Activated T-helper 2 cell treated with anti-CD3 and anti-CD28 coated beads, Interferon-gamma antibody, Interleukin-2, Interleukin-4, amounts not matched to agents 10 μg/mL and 5 μg/mL and 100 μg/mL, durations not matched to agents 14 hours and 24 hours and 36 hours (primary cell): ENCODE results near the gene C12orf43. TPM values are rescaled to one million over a fixed set of nuclear protein-coding genes. Genes with fewer than 3 reads are reported as not detected.

Source experiments
- DNase-seq: peaks from one replicate; pipeline ENCODE4 v3.0.0; 2021; ENCODE audit warnings: low spot score
- H3K27ac Mint-ChIP-seq: one replicate; pipeline ENCODE4 v1.8.0; 2021; ENCODE audit warnings: mixed read lengths
- H3K27me3 Mint-ChIP-seq: one replicate; pipeline ENCODE4 v1.8.0; 2021; ENCODE audit warnings: low read depth, mixed read lengths
- H3K36me3 Mint-ChIP-seq: one replicate; pipeline ENCODE4 v1.8.0; 2021; ENCODE audit warnings: low read depth, mixed read lengths
- H3K4me1 Mint-ChIP-seq: one replicate; pipeline ENCODE4 v1.8.0; 2021; ENCODE audit warnings: low read depth, mixed read lengths
- H3K4me3 Mint-ChIP-seq: one replicate; pipeline ENCODE4 v1.8.0; 2021; ENCODE audit warnings: low read depth, mild to moderate bottlenecking, moderate library complexity, mixed read lengths
- H3K9me3 Mint-ChIP-seq: one replicate; pipeline ENCODE4 v1.8.0; 2021; ENCODE audit warnings: mixed read lengths
- intact Hi-C: fragments of 100-400 bp; cut with micrococcal nuclease; formaldehyde crosslinking; loops from one replicate; pipeline ENCODE4 v1.15.1; 2023
- total RNA-seq: library from RNA; stranded (reverse); gene quantifications from 2 replicates; pipeline ENCODE4 v1.2.3, GENCODE V29; 2022

The C12orf43 gene
- total RNA-seq, 1 donor from 2014 or later: 30.3 TPM

GRCh38 chr12:121001841-121002483 is 14.3 kb downstream of the C12orf43 start:
- H3K36me3 Mint-ChIP-seq: peaks cover 30% of the 10 kb centered on the region
- DNase-seq: no peak
- H3K9me3 Mint-ChIP-seq: no peaks in the 10 kb centered on the region
- intact Hi-C loops: no loop called here
- no peak overlapping the region for H3K4me3 Mint-ChIP-seq
- no peaks in the 10 kb centered on the region for H3K27me3 Mint-ChIP-seq
- no peak overlapping the region for H3K27ac Mint-ChIP-seq
- H3K4me1 Mint-ChIP-seq: peaks cover 3% of the 10 kb centered on the region

- Mint-ChIP-seq H3K4me3 (no peak overlapping the region), H3K36me3 (peaks cover 27% of the 10 kb centered on the region), H3K27me3 (no peaks in the 10 kb centered on the region), H3K4me1 (peaks cover 3% of the 10 kb centered on the region), H3K27ac (no peak overlapping the region), H3K9me3 (no peaks in the 10 kb centered on the region)
- intact Hi-C loops: no loop called here
- no peak for DNase-seq
These were observed 15.2 kb downstream of the C12orf43 start for GRCh38 chr12:121001060-121001459.

DNA sequence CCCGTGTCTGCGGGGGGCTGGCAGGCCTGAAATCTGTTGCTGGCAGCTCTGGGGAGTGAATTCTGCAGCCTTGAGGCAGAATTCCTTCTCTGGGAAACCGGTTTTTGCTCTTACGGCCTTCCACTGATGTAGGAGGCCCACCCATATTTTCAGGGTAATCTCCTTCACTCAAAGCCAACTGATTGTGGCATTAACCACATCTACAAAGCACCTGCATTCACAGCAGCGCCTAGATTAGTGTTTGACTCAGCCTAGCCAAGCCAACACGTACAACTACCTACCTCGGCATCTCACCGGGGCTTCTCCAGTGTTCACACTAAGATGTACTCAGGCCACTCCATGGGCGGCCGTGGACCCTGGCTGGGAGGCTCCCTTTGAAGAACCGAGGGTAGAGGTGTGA is 15.8 kb downstream of the C12orf43 start:
- intact Hi-C loops: no loop called here
- H3K27me3 Mint-ChIP-seq: no peaks in the 10 kb centered on the region
- no peak for DNase-seq
- peaks cover 26% of the 10 kb centered on the region for H3K36me3 Mint-ChIP-seq
- no peak overlapping the region for H3K4me3 Mint-ChIP-seq
- no peak overlapping the region for H3K27ac Mint-ChIP-seq
- peaks cover 2% of the 10 kb centered on the region for H3K4me1 Mint-ChIP-seq
- no peaks in the 10 kb centered on the region for H3K9me3 Mint-ChIP-seq

DNA sequence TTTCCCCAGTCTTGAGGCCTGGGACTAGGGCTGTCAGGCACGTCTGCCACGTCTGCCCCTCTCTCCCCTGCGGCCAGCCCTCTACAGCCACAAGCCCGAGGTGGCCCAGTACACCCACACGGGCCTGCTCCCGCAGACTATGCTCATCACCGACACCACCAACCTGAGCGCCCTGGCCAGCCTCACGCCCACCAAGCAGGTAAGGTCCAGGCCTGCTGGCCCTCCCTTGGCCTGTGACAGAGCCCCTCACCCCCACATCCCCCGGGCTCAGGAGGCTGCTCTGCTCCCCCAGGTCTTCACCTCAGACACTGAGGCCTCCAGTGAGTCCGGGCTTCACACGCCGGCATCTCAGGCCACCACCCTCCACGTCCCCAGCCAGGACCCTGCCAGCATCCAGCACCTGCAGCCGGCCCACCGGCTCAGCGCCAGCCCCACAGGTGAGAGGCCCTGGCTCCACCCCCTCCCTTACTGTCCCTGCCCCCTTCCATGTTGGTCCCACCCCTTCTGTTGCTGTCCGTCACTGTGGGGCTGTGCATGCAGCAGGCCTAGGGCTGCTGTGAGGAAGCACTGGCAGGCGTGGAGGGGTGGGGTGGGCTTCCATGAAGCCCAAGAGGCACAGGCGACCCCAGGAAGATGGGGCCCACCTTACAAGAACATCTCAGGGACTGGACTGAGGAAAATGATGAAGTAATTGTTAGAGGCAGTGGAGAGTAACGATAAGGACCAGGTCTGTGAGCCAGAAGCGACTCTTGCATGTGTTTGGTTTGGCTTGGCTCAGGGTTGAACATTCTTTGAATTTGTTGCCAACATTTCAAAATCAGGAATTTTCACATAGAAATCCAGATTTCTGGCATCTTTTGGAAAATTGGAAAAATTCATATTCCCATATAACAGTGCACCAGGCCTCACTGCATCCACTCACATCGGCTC is 16.8 kb downstream of the C12orf43 start:
- Mint-ChIP-seq H3K4me1 (no peaks in the 10 kb centered on the region), H3K4me3 (no peak overlapping the region), H3K27me3 (peaks cover 9% of the 10 kb centered on the region), H3K9me3 (no peaks in the 10 kb centered on the region), H3K27ac (no peak overlapping the region), H3K36me3 (peaks cover 17% of the 10 kb centered on the region)
- intact Hi-C loops: no loop called here
- no peak for DNase-seq

DNA sequence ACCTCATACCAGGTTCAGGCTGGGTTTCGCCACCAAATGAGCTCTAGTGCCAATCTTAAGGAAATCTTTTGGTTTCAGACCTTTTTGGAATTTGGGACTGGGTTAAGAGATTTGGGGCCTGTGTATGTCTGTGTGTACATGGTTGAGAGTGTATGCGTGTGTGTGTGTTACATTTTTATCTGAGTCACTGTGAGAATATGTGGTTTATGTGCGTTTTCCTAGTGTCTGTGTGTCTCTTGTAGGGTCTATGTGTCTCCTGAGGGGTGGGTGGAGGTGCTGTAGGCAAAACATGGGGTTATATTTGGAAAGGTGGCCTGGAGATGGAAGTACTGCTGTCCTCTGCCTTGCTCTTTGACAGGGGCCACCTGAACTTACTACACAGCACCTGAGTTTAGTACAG is 17.9 kb downstream of the C12orf43 start:
- DNase-seq: no peak
- intact Hi-C loops: no loop called here
- peaks cover 7% of the 10 kb centered on the region for H3K36me3 Mint-ChIP-seq
- H3K27ac Mint-ChIP-seq: no peak overlapping the region
- no peak overlapping the region for H3K4me3 Mint-ChIP-seq
- peaks cover 10% of the 10 kb centered on the region for H3K27me3 Mint-ChIP-seq
- H3K9me3 Mint-ChIP-seq: no peaks in the 10 kb centered on the region
- no peaks in the 10 kb centered on the region for H3K4me1 Mint-ChIP-seq

GRCh38 chr12:120997448-120997847 is 18.8 kb downstream of the C12orf43 start:
- peaks cover 2% of the 10 kb centered on the region for H3K36me3 Mint-ChIP-seq
- peaks cover 15% of the 10 kb centered on the region for H3K27me3 Mint-ChIP-seq
- H3K9me3 Mint-ChIP-seq: no peaks in the 10 kb centered on the region
- H3K4me3 Mint-ChIP-seq: no peak overlapping the region
- H3K4me1 Mint-ChIP-seq: no peaks in the 10 kb centered on the region
- no peak overlapping the region for H3K27ac Mint-ChIP-seq
- intact Hi-C loops: no loop called here
- no peak for DNase-seq

DNA sequence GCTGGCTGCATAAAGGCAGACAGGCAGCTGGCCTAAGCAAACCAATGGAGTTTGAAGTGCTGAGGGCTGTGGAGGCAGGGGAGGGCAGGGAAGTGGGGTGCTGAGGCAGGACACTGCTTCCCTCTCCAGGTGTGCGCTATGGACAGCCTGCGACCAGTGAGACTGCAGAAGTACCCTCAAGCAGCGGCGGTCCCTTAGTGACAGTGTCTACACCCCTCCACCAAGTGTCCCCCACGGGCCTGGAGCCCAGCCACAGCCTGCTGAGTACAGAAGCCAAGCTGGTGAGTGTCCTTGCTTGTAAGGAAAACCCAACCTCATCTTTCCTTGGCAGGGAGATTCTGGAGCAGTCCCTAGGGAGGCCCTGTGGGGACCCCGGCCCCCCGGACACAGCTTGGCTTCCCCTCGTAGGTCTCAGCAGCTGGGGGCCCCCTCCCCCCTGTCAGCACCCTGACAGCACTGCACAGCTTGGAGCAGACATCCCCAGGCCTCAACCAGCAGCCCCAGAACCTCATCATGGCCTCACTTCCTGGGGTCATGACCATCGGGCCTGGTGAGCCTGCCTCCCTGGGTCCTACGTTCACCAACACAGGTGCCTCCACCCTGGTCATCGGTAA is 20.0 kb downstream of the C12orf43 start:
- no peak overlapping the region for H3K27ac Mint-ChIP-seq
- no peaks in the 10 kb centered on the region for H3K4me1 Mint-ChIP-seq
- DNase-seq: no peak
- no peak overlapping the region for H3K4me3 Mint-ChIP-seq
- no peaks in the 10 kb centered on the region for H3K36me3 Mint-ChIP-seq
- intact Hi-C loops: no loop called here
- no peaks in the 10 kb centered on the region for H3K9me3 Mint-ChIP-seq
- peaks cover 18% of the 10 kb centered on the region for H3K27me3 Mint-ChIP-seq

DNA sequence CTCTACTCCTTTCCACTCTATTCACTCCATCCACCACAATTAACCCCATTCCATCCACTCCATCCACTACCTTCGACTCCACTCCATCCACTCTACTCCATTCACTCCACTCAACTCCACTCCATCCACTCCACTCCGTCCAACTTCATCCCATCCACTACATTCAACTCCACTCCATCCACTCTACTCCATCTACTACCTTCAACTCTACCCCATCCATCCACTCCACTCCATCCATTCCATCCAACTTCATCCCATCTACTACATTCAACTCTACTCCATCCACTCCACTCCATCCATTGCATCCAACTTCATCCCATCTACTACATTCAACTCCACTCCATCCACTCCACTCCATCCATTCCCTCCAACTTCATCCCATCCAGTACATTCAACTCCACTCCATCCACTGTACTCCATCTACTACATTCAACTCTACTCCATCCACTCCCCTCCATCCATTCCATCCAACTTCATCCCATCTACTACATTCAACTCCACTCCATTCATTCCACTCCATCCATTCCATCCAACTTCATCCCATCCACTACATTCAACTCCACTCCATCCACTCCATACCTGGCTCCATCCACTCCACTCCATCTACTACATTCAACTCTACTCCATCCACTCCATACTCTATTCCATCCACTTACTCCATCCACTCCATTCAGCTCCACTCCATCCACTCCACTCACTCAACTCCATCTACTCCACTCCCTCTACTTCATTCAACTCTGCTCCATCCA is 21.5 kb downstream of the C12orf43 start:
- Mint-ChIP-seq H3K27ac (no peak overlapping the region), H3K4me1 (no peaks in the 10 kb centered on the region), H3K4me3 (no peak overlapping the region), H3K27me3 (peaks cover 18% of the 10 kb centered on the region), H3K36me3 (no peaks in the 10 kb centered on the region), H3K9me3 (no peaks in the 10 kb centered on the region)
- intact Hi-C loops: no loop called here
- no peak for DNase-seq

DNA sequence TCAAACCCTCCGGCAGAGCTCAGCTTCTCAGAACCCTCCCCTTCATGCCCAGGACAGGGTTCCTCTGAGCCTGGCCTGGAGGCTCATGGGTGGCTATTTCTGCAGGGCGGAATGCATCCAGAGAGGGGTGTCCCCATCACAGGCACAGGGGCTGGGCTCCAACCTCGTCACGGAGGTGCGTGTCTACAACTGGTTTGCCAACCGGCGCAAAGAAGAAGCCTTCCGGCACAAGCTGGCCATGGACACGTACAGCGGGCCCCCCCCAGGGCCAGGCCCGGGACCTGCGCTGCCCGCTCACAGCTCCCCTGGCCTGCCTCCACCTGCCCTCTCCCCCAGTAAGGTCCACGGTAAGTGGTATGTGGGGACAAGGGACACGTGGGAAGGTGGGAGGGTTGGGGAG is 22.2 kb downstream of the C12orf43 start:
- intact Hi-C loops: no loop called here
- H3K27me3 Mint-ChIP-seq: peaks cover 18% of the 10 kb centered on the region
- H3K9me3 Mint-ChIP-seq: no peaks in the 10 kb centered on the region
- H3K4me1 Mint-ChIP-seq: no peaks in the 10 kb centered on the region
- H3K4me3 Mint-ChIP-seq: no peak overlapping the region
- H3K36me3 Mint-ChIP-seq: no peaks in the 10 kb centered on the region
- H3K27ac Mint-ChIP-seq: no peak overlapping the region
- no peak for DNase-seq

GRCh38 chr12:120993496-120993895 is 22.8 kb downstream of the C12orf43 start:
- intact Hi-C loops: no loop called here
- DNase-seq: no peak
- Mint-ChIP-seq H3K27me3 (peaks cover 18% of the 10 kb centered on the region), H3K4me3 (no peak overlapping the region), H3K9me3 (no peaks in the 10 kb centered on the region), H3K4me1 (no peaks in the 10 kb centered on the region), H3K36me3 (no peaks in the 10 kb centered on the region), H3K27ac (no peak overlapping the region)

DNA sequence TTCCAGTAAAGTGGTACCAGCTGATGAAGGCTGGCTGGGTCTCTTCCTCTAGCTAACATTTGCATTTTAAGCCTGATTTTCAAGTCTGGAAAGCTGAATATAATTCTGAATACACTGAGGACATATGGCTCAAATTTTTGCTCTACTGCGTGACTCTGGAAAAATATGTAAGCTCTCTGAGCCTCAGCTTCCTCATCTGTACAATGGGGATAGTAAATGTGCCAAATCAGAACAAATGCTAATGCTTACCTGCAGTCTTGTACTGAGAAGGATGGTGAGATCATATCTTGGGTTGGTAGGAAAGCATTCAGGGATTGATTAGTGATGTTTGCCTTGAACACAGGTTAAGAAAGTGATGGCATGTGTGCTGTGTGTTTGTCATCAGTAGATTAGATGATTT is 23.3 kb downstream of the C12orf43 start:
- H3K27ac Mint-ChIP-seq: no peak overlapping the region
- no peak for DNase-seq
- no peak overlapping the region for H3K4me3 Mint-ChIP-seq
- no peaks in the 10 kb centered on the region for H3K9me3 Mint-ChIP-seq
- intact Hi-C loops: no loop called here
- peaks cover 18% of the 10 kb centered on the region for H3K27me3 Mint-ChIP-seq
- no peaks in the 10 kb centered on the region for H3K36me3 Mint-ChIP-seq
- H3K4me1 Mint-ChIP-seq: no peaks in the 10 kb centered on the region

- Mint-ChIP-seq H3K4me3 (no peak overlapping the region), H3K4me1 (no peaks in the 10 kb centered on the region), H3K36me3 (no peaks in the 10 kb centered on the region), H3K27ac (no peak overlapping the region), H3K9me3 (no peaks in the 10 kb centered on the region), H3K27me3 (peaks cover 18% of the 10 kb centered on the region)
- DNase-seq: no peak
- intact Hi-C loops: no loop called here
These were observed 24.3 kb downstream of the C12orf43 start for GRCh38 chr12:120991965-120992364.
